Measurements from ENCODE around the gene DHX16. TPM values are rescaled to one million over a fixed set of nuclear protein-coding genes. Genes with fewer than 3 reads are reported as not detected.

Gene DHX16
- total RNA-seq, 2 experiments from 2014 or later, result 27.1 to 37.5 TPM

DNA sequence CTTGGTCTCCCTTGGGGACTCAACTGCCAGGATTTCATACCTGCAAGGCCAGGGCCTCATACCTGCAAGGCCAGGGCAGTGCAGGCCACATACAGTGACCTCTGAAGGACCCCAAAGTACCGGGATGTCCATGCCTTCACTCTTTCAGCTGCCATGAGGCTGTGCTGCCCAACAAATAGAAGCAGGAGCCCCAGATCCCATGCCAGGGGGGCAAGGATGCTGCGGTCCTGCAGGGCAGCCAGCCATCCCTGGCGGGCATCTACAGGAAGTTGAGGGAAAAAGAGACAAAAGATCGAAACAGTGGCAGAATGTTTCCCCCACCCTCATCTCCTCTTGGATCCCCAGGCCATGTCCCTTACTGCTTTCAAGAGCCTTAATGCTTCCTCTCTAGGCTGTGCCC lies 17.2 kb upstream of the DHX16 start:
- Histone ChIP-seq H2AFZ (ENCODE audit: low read length) (no peak overlapping the region), H3K4me2 (ENCODE audit: low read length) (peak overlapping the region; percentile 99), H3K9me3 (ENCODE audit: low read length) (no peaks in the 10 kb centered on the region), H3K36me3 (ENCODE audit: insufficient read depth, low read length) (peaks cover 14% of the 10 kb centered on the region), H3K4me1 (ENCODE audit: insufficient read depth, low read length, poor library complexity, severe bottlenecking) (peaks cover 38% of the 10 kb centered on the region), H3K79me2 (ENCODE audit: insufficient read depth, low read depth, low read length) (peaks cover 49% of the 10 kb centered on the region), H3K9me2 (ENCODE audit: insufficient read depth, low read length) (no peaks in the 10 kb centered on the region), H3K4me3 (ENCODE audit: low read depth, low read length, poor library complexity, severe bottlenecking) (peak overlapping the region; percentile 95), H3K27ac (ENCODE audit: low read depth, low read length, poor library complexity, severe bottlenecking) (peak overlapping the region; percentile 95), H4K20me1 (ENCODE audit: insufficient read depth, low read length) (peaks cover 2% of the 10 kb centered on the region; the same call in 1 of the 2 replicates)
- ChIA-PET CTCF (ENCODE audit: unreplicated experiment) (interaction anchor here (0.6 kb wide), 2 partner anchors 17 to 27 kb away, joined by 3 read pairs; partner anchors contain the start of gene DHX16), POLR2A (interaction anchor here (2.0 to 6.3 kb wide), 2 partner anchors 23 to 30 kb away, joined by 10 to 71 read pairs; partner anchors contain the start of genes MDC1 and TUBB)
- TF ChIP-seq EZH2phosphoT487 (IDR thresholded peaks at IDR 0.05; ENCODE audit: borderline replicate concordance, low read depth, low read length), result no peak
- TF ChIP-seq, protein P1, sequence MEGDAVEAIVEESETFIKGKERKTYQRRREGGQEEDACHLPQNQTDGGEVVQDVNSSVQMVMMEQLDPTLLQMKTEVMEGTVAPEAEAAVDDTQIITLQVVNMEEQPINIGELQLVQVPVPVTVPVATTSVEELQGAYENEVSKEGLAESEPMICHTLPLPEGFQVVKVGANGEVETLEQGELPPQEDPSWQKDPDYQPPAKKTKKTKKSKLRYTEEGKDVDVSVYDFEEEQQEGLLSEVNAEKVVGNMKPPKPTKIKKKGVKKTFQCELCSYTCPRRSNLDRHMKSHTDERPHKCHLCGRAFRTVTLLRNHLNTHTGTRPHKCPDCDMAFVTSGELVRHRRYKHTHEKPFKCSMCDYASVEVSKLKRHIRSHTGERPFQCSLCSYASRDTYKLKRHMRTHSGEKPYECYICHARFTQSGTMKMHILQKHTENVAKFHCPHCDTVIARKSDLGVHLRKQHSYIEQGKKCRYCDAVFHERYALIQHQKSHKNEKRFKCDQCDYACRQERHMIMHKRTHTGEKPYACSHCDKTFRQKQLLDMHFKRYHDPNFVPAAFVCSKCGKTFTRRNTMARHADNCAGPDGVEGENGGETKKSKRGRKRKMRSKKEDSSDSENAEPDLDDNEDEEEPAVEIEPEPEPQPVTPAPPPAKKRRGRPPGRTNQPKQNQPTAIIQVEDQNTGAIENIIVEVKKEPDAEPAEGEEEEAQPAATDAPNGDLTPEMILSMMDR (conservative IDR thresholded peaks at IDR 0.05; ENCODE audit: low read length), result no peak
- no peak for DNase-seq (ENCODE audit: low spot score)
- BruUV-seq (replicated peaks), result no TSS peak
- intact Hi-C loops (cut with micrococcal nuclease; ENCODE audit: unreplicated experiment), result loop anchor here (5.0 to 10.0 kb wide), 2 partner anchors 73 to 805 kb away; partner anchors contain the start of genes MICB, MRPS18B and PPP1R10

DNA sequence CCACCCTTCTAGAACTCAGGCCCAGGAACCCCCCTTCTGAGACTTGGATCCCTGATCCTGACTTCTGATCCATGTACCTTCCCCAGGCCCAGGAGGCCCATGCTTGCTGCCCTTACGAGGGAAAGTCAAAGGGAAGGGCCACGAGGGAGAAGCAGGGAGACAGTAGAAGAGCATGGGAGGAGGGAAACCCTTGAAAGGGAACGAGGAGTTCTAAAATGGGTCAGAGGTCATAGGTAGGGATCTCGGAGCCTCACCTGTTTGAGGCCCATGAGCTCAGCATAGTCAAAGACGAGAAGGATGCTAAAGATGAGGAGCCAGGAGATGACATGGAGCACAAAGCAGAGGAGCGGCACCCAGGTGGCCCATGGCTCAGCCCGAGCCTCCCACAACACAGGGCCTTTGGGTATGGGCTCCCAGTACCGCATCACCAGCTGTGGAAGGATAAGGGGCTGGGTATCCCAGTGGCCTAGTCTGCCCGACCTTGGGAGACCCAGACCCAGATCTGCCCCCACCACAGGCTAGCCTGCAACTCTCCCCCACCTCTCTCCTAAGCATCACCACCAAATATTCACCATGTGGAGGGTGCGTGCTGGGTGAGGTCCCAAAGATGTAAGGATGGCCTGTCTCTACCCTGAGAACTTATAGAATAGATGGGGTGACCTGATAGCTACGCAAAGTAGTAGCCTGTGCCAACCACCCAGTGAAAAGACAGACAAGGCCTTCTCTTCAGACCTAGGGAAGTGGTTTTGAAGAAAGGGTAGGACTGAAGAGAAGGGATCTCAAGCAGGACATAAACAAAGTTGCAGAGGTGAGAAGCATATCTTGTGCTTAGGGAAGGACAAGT lies 16.4 kb upstream of the DHX16 start:
- DNase-seq (ENCODE audit: low spot score), result peak; percentile 46
- TF ChIP-seq, protein P1 (conservative IDR thresholded peaks at IDR 0.05; ENCODE audit: low read length), result no peak; the same call in 1 of the 2 replicates
- TF ChIP-seq EZH2phosphoT487 (IDR thresholded peaks at IDR 0.05; ENCODE audit: borderline replicate concordance, low read depth, low read length), result no peak
- intact Hi-C loops (cut with micrococcal nuclease; ENCODE audit: unreplicated experiment), result loop anchor here (5.0 to 10.0 kb wide), 2 partner anchors 72 to 806 kb away; partner anchors contain the start of genes MICB, MRPS18B and PPP1R10
- ChIA-PET CTCF (ENCODE audit: unreplicated experiment) (interaction anchor here (0.6 to 1.6 kb wide), 7 partner anchors 10 to 42 kb away, joined by 3 to 5 read pairs (median 3); partner anchors contain the start of genes DHX16 and MDC1), POLR2A (interaction anchor here (0.7 to 6.3 kb wide), 6 partner anchors 9 to 43 kb away, joined by 3 to 71 read pairs (median 4); partner anchors contain the start of genes DHX16, MDC1 and TUBB)
- no TSS peak for BruUV-seq (replicated peaks)
- H4K20me1 ChIP-seq (ENCODE audit: insufficient read depth, low read length), result peaks cover 5% of the 10 kb centered on the region; the same call in 1 of the 2 replicates
- H3K4me1 ChIP-seq (ENCODE audit: insufficient read depth, low read length, poor library complexity, severe bottlenecking), result peaks cover 38% of the 10 kb centered on the region
- no peak overlapping the region for H2AFZ ChIP-seq (ENCODE audit: low read length)
- H3K27ac ChIP-seq (ENCODE audit: low read depth, low read length, poor library complexity, severe bottlenecking), result peak overlapping the region; percentile 95
- peak overlapping the region; percentile 95 for H3K4me3 ChIP-seq (ENCODE audit: low read depth, low read length, poor library complexity, severe bottlenecking)
- H3K4me2 ChIP-seq (ENCODE audit: low read length), result peak overlapping the region; percentile 99
- H3K9me2 ChIP-seq (ENCODE audit: insufficient read depth, low read length), result no peaks in the 10 kb centered on the region
- peaks cover 56% of the 10 kb centered on the region for H3K79me2 ChIP-seq (ENCODE audit: insufficient read depth, low read depth, low read length)
- H3K36me3 ChIP-seq (ENCODE audit: insufficient read depth, low read length), result peaks cover 20% of the 10 kb centered on the region
- H3K9me3 ChIP-seq (ENCODE audit: low read length), result no peaks in the 10 kb centered on the region

All from OCI-LY7 (cell line).